SU-DHL-6 (cell line): ENCODE results near the gene FIZ1.

Experiments used
- H2AFZ ChIP-seq: fragments of 200-600 bp; sonication (generic); 2 replicates; pipeline ENCODE4 v1.6.1; 2014; ENCODE audit warnings: low read depth, mild to moderate bottlenecking, moderate library complexity, mixed read lengths, antibody characterized with exemption, low read length; ENCODE audit not compliant: severe bottlenecking
- H3F3A ChIP-seq: fragments of 200-600 bp; shearing (Covaris generic); 2 replicates; pipeline ENCODE4 v1.6.0; 2016; ENCODE audit warnings: antibody characterized with exemption, mild to moderate bottlenecking; ENCODE audit not compliant: insufficient read depth
- H3K27ac ChIP-seq: fragments of 200-600 bp; sonication (generic); 2 replicates; pipeline ENCODE4 v1.5.1; 2016; ENCODE audit warnings: low read depth, mild to moderate bottlenecking, low read length, moderate library complexity, mixed read lengths
- H3K27me3 ChIP-seq: fragments of 200-600 bp; sonication (generic), shearing (Covaris generic); 2 replicates; pipeline ENCODE4 v1.6.0; 2014; ENCODE audit warnings: mild to moderate bottlenecking, low read length
- H3K36me3 ChIP-seq: fragments of 200-600 bp; sonication (generic); 2 replicates; pipeline ENCODE4 v1.6.1; 2014; ENCODE audit warnings: mild to moderate bottlenecking, low read length, mixed read lengths
- H3K4me2 ChIP-seq: fragments of 300-600, 200-600 bp; shearing (Covaris generic), sonication (generic); 2 replicates; pipeline ENCODE4 v1.6.0; 2014; ENCODE audit warnings: low read length, low read depth, mild to moderate bottlenecking; ENCODE audit not compliant: poor library complexity, severe bottlenecking
- H3K4me3 ChIP-seq: fragments of 200-600 bp; sonication (generic); 2 replicates; pipeline ENCODE4 v1.5.1; 2014; ENCODE audit warnings: antibody characterized with exemption, low read length, mild to moderate bottlenecking, mixed read lengths; ENCODE audit not compliant: insufficient read depth, poor library complexity, severe bottlenecking
- H3K79me2 ChIP-seq: fragments of 200-600 bp; sonication (generic); 2 replicates; pipeline ENCODE4 v1.6.1; 2014; ENCODE audit warnings: mild to moderate bottlenecking, low read length, moderate library complexity; ENCODE audit not compliant: insufficient read depth
- H3K9ac ChIP-seq: fragments of 200-600 bp; sonication (generic); 2 replicates; pipeline ENCODE4 v1.7.0; 2014; ENCODE audit warnings: mild to moderate bottlenecking, low read length
- H3K9me2 ChIP-seq: fragments of 200-600 bp; sonication (generic); replicated peaks from 2 replicates; pipeline ENCODE4 v1.6.1; 2014; ENCODE audit warnings: low read length; ENCODE audit not compliant: insufficient read depth
- H3K9me3 ChIP-seq: fragments of 200-600 bp; sonication (generic); 2 replicates; pipeline ENCODE4 v1.6.1; 2014; ENCODE audit warnings: low read length, mixed read lengths; ENCODE audit not compliant: insufficient read depth
- H4K20me1 ChIP-seq: fragments of 200-600 bp; sonication (generic); 2 replicates; pipeline ENCODE4 v1.6.1; 2014; ENCODE audit warnings: low read depth, mild to moderate bottlenecking, antibody characterized with exemption, low read length, moderate library complexity, mixed read lengths
- CTCF ChIP-seq: fragments of 200-600 bp; sonication (generic); IDR thresholded peaks from one replicate; pipeline ENCODE4 v1.5.1; 2017; ENCODE audit warnings: antibody characterized with exemption, mild to moderate bottlenecking, low read length, moderate library complexity; ENCODE audit not compliant: insufficient read depth, poor library complexity, severe bottlenecking
- EZH2phosphoT487 ChIP-seq: fragments of 200-600 bp; sonication (generic), shearing (Covaris generic); conservative IDR thresholded peaks from 2 replicates; pipeline ENCODE4 v1.6.1; 2018; ENCODE audit warnings: mild to moderate bottlenecking, antibody characterized with exemption, low read length, moderate library complexity, mixed read lengths

FIZ1 gene

GRCh38 chr19:55593096-55593772 is 6.1 kb downstream of the FIZ1 start:
- no peak overlapping the region for H3K4me2 ChIP-seq
- H3K27ac ChIP-seq = no peak overlapping the region
- H2AFZ ChIP-seq = no peak overlapping the region
- H3K9me2 ChIP-seq = no peaks in the 10 kb centered on the region
- H3K79me2 ChIP-seq = no peaks in the 10 kb centered on the region
- no peak overlapping the region for H3K4me3 ChIP-seq
- no peaks in the 10 kb centered on the region for H4K20me1 ChIP-seq
- no peak overlapping the region for H3K9ac ChIP-seq
- H3F3A ChIP-seq = no peaks in the 10 kb centered on the region
- TF ChIP-seq CTCF (no peak), EZH2phosphoT487 (no peak)
- H3K27me3 ChIP-seq = no peaks in the 10 kb centered on the region
- no peaks in the 10 kb centered on the region for H3K36me3 ChIP-seq
- no peaks in the 10 kb centered on the region for H3K9me3 ChIP-seq

GRCh38 chr19:55592391-55593090 is 6.8 kb downstream of the FIZ1 start:
- H3K9me2 ChIP-seq = no peaks in the 10 kb centered on the region
- H3K36me3 ChIP-seq = no peaks in the 10 kb centered on the region
- H4K20me1 ChIP-seq = no peaks in the 10 kb centered on the region
- no peaks in the 10 kb centered on the region for H3K79me2 ChIP-seq
- H3K27me3 ChIP-seq = no peaks in the 10 kb centered on the region
- no peak overlapping the region for H3K9ac ChIP-seq
- H3K4me2 ChIP-seq = no peak overlapping the region
- H3K9me3 ChIP-seq = no peaks in the 10 kb centered on the region
- H3K27ac ChIP-seq = no peak overlapping the region
- no peak overlapping the region for H3K4me3 ChIP-seq
- TF ChIP-seq EZH2phosphoT487 = no peak
- no peak for TF ChIP-seq CTCF
- H2AFZ ChIP-seq = no peak overlapping the region
- no peaks in the 10 kb centered on the region for H3F3A ChIP-seq

- Histone ChIP-seq H3K9me3 (no peaks in the 10 kb centered on the region), H3K9ac (no peak overlapping the region), H4K20me1 (no peaks in the 10 kb centered on the region), H3F3A (no peaks in the 10 kb centered on the region), H3K27ac (no peak overlapping the region), H3K79me2 (no peaks in the 10 kb centered on the region), H2AFZ (no peak overlapping the region), H3K27me3 (no peaks in the 10 kb centered on the region), H3K9me2 (no peaks in the 10 kb centered on the region), H3K4me2 (no peak overlapping the region), H3K4me3 (no peak overlapping the region), H3K36me3 (no peaks in the 10 kb centered on the region)
- TF ChIP-seq EZH2phosphoT487 (no peak), CTCF (no peak)
These were observed 7.8 kb downstream of the FIZ1 start for GRCh38 chr19:55591555-55591954.
